OCI-LY3 (cell line): Measurements from ENCODE around the gene DSCAM.

Experiments used
- H2AFZ ChIP-seq: fragments of 200-600, 300-600 bp; shearing (Covaris generic); 2 replicates; pipeline ENCODE4 v1.6.0; 2014; ENCODE audit warnings: antibody characterized with exemption, low read depth, low read length
- H3K27ac ChIP-seq: fragments of 200-600, 300-600 bp; sonication (generic); 2 replicates; pipeline ENCODE4 v1.5.1; 2014; ENCODE audit warnings: mild to moderate bottlenecking, low read length, moderate library complexity, mixed read lengths
- H3K27me3 ChIP-seq: fragments of 200-600, 300-600 bp; sonication (generic); 2 replicates; pipeline ENCODE4 v1.6.1; 2014; ENCODE audit warnings: low read depth, low read length, mixed read lengths
- H3K36me3 ChIP-seq: fragments of 200-600, 300-600 bp; sonication (generic); replicated peaks from 2 replicates; pipeline ENCODE3; 2014; ENCODE audit warnings: low read depth, low read length, mixed read lengths
- H3K4me1 ChIP-seq: fragments of 300-600, 200-600 bp; sonication (generic); 2 replicates; pipeline ENCODE4 v1.6.1; 2014; ENCODE audit warnings: low read length, mixed read lengths
- H3K4me2 ChIP-seq: fragments of 200-600, 300-600 bp; sonication (generic); 2 replicates; pipeline ENCODE4 v1.6.1; 2014; ENCODE audit warnings: low read length, mixed read lengths
- H3K4me3 ChIP-seq: fragments of 300-600, 200-600 bp; sonication (generic); 2 replicates; pipeline ENCODE4 v1.5.1; 2014; ENCODE audit warnings: antibody characterized with exemption, mild to moderate bottlenecking, low read length, moderate library complexity
- H3K79me2 ChIP-seq: fragments of 300-600, 200-600 bp; shearing (Covaris generic); 2 replicates; pipeline ENCODE4 v1.6.1; 2014; ENCODE audit warnings: mild to moderate bottlenecking, low read length, mixed read lengths
- H3K9ac ChIP-seq: fragments of 300-600, 200-600 bp; shearing (Covaris generic); 2 replicates; pipeline ENCODE4 v1.6.0; 2014; ENCODE audit warnings: mild to moderate bottlenecking, low read length, moderate library complexity
- H3K9me3 ChIP-seq: fragments of 200-600, 300-600 bp; shearing (Covaris generic); 2 replicates; pipeline ENCODE4 v1.6.1; 2014; ENCODE audit warnings: low read length, mixed read lengths; ENCODE audit not compliant: insufficient read depth
- H4K20me1 ChIP-seq: fragments of 200-600, 300-600 bp; sonication (generic); 2 replicates; pipeline ENCODE4 v1.6.1; 2016; ENCODE audit warnings: low read length, mixed read lengths; ENCODE audit not compliant: insufficient read depth
- CTCF ChIP-seq: fragments of 200-600, 300-600 bp; sonication (generic); IDR thresholded peaks from 2 replicates; pipeline ENCODE4 v1.5.1; 2014; ENCODE audit warnings: antibody characterized with exemption, low read length, low read depth
- EZH2phosphoT487 ChIP-seq: fragments of 200-600 bp; shearing (Covaris generic); IDR thresholded peaks from 2 replicates; pipeline ENCODE4 v1.6.1; 2018; ENCODE audit warnings: antibody characterized with exemption, mixed run types, low read depth

DSCAM gene

GRCh38 chr21:40531431-40532110 is 315.4 kb downstream of the DSCAM start:
- H3K4me3 ChIP-seq = no peak overlapping the region
- no peaks in the 10 kb centered on the region for H3K36me3 ChIP-seq
- no peaks in the 10 kb centered on the region for H3K9me3 ChIP-seq
- no peak for TF ChIP-seq CTCF
- TF ChIP-seq EZH2phosphoT487 = no peak
- no peak overlapping the region for H3K4me2 ChIP-seq
- no peak overlapping the region for H3K27ac ChIP-seq
- H3K4me1 ChIP-seq = no peaks in the 10 kb centered on the region
- no peak overlapping the region for H3K9ac ChIP-seq
- H3K79me2 ChIP-seq = no peaks in the 10 kb centered on the region
- no peaks in the 10 kb centered on the region for H4K20me1 ChIP-seq
- H3K27me3 ChIP-seq = no peaks in the 10 kb centered on the region
- no peak overlapping the region for H2AFZ ChIP-seq

GRCh38 chr21:40531016-40531415 is 315.9 kb downstream of the DSCAM start:
- Histone ChIP-seq H4K20me1 (no peaks in the 10 kb centered on the region), H3K4me2 (no peak overlapping the region), H3K79me2 (no peaks in the 10 kb centered on the region), H3K4me1 (no peaks in the 10 kb centered on the region), H3K27ac (no peak overlapping the region), H2AFZ (no peak overlapping the region), H3K9ac (no peak overlapping the region), H3K4me3 (no peak overlapping the region), H3K36me3 (no peaks in the 10 kb centered on the region), H3K27me3 (no peaks in the 10 kb centered on the region), H3K9me3 (no peaks in the 10 kb centered on the region)
- TF ChIP-seq CTCF (no peak), EZH2phosphoT487 (no peak)

GRCh38 chr21:40517646-40518045 is 329.3 kb downstream of the DSCAM start:
- no peaks in the 10 kb centered on the region for H3K36me3 ChIP-seq
- no peaks in the 10 kb centered on the region for H3K27me3 ChIP-seq
- no peaks in the 10 kb centered on the region for H4K20me1 ChIP-seq
- no peaks in the 10 kb centered on the region for H3K79me2 ChIP-seq
- TF ChIP-seq EZH2phosphoT487 (no peak), CTCF (no peak)
- H3K4me3 ChIP-seq = no peak overlapping the region
- H2AFZ ChIP-seq = no peak overlapping the region
- H3K4me2 ChIP-seq = no peak overlapping the region
- H3K4me1 ChIP-seq = no peaks in the 10 kb centered on the region
- no peaks in the 10 kb centered on the region for H3K9me3 ChIP-seq
- no peak overlapping the region for H3K9ac ChIP-seq
- no peak overlapping the region for H3K27ac ChIP-seq

- Histone ChIP-seq H2AFZ (no peak overlapping the region), H3K9me3 (no peaks in the 10 kb centered on the region), H3K4me2 (no peak overlapping the region), H3K4me3 (no peak overlapping the region), H3K9ac (no peak overlapping the region), H4K20me1 (no peaks in the 10 kb centered on the region), H3K79me2 (no peaks in the 10 kb centered on the region), H3K27ac (no peak overlapping the region), H3K4me1 (no peaks in the 10 kb centered on the region), H3K27me3 (no peaks in the 10 kb centered on the region), H3K36me3 (no peaks in the 10 kb centered on the region)
- TF ChIP-seq CTCF = no peak
- TF ChIP-seq EZH2phosphoT487 = no peak
Measured at GRCh38 chr21:40516335-40516734, 330.6 kb downstream of the DSCAM start.
